Measurements from ENCODE around the gene UQCR11.

The UQCR11 gene

DNA sequence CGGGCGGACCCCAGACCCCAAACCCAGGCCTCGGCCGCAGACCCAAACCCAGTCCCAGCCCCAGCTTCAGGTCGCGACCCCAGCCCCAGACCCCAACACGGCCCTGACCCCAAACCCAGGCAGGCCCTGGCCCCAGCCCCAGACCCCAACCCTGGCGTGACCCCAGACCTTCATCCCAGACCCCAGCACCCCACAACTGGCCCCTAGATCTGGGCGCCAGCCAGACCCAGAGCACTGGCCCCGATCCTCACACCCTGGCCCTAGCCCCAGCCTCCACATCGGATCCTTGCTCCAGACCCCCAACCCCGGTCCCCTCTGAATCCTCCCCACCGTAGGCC is 20.1 kb downstream of the UQCR11 start:
- no peak for DNase-seq

DNA sequence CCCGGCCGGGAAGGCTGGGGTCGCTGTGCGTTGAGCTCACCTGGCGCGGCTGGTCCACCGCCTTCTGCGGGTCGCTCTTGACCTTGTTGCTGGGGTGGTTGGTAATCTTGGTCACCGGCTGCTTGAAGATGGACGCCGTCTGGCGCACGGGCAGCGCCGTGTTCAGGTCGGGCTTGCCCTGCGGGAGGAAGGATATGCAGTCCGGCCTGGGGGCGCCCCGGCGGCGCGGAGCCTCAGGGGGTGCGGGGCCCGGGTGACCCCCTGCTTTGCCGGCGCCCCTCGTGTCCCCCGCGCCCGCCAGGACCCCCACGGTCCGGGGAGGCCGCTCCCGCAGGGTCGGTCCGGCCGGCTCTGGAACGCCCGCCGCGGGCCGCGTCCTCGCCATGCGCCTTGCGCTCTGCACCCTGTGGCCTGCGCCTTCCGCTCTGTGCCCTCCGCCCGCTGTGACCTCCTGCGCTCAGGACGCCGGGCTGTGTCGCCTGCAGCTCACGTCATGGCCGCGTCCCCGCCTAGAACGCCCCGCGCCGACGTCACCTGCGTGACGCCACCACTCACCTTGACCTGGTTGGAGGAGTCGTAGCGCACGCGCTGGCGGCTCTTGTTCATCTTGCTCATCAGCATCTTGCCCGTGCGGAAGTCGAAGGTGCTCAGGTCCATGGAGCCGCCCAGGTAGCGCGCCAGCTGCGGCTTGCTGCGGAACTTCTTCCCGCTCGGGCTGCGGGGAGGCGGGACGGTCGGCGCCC is 20.6 kb downstream of the UQCR11 start:
- DNase-seq = no peak

DNA sequence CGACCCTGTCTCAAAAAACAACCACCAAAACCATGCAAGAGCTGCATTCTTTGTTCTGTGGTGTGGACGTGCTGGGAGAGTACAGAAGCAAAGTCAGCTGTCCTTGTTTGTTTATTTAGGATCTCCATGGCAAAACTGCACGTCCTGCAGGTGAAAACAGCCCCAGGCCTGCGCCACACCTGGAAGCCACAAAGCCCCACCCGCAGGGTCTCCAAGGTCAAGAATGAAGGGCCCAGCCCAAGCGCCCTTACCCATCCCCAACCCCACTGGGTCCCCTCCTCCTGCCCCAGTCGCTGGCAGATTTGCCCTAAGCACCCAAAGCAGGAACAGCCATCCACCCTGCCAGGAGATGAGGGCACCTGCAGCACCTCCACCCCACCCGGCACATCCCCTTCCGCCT is 23.1 kb downstream of the UQCR11 start:
- DNase-seq = no peak

DNA sequence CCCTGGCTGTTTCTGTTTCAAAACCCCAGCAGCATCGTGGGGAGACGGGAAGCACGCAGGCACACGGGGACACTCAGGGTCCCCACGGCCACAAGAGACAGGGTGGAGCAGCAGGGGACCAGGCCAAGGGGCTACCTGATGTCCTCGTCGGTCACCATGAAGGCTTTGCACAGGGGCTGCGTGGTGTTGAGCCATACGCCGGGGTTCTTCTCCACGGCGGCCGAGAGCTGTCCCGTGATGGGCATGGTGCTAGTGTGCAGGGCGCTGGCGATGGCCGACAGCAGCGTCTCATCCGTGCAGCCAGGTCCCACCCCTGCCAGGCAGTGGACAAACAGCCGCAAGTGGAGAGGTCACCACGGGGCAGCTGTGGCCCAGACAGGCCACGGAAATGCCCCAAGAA is 24.3 kb downstream of the UQCR11 start:
- DNase-seq = no peak

DNA sequence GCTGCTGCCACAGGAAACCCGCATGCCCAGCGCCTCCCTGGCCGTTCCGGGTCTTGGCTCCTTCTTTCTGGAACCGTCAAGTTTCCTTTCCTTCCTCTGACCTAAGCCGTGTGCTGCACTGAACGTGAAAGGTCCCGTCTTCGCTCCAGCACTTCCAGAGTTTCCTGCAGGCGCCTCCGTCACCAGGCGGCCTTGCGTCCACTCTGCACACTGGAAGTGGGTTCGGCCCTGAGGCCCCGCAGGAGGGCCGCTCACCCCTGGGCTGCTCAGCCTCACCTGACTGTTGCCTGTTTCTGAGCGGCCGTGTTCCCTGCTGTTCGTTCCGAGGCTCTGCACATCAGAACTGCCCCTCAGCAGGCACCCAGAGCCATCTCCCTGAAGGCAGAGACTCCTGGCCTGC is 24.9 kb downstream of the UQCR11 start:
- DNase-seq = no peak

DNA sequence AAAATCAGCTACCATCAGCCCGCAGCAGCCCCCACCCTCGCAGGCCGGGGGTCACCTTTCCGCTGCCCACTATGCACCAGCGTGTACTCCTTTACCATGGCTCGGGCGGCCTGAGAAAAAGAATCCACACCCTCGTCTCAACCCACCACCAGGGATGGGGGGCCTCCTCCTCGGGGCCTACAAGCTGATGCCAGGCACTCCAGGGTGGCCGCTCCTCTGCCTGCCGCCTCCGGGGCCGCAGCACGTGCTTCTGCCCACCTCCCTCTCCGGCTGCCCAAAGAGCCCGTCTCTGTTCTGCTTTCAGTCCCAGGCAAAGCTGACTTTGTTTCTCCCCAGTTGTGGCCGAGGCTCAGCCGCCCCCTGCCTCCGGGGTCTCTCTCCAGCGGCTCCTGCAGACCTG is 26.0 kb downstream of the UQCR11 start:
- no peak for DNase-seq

DNA sequence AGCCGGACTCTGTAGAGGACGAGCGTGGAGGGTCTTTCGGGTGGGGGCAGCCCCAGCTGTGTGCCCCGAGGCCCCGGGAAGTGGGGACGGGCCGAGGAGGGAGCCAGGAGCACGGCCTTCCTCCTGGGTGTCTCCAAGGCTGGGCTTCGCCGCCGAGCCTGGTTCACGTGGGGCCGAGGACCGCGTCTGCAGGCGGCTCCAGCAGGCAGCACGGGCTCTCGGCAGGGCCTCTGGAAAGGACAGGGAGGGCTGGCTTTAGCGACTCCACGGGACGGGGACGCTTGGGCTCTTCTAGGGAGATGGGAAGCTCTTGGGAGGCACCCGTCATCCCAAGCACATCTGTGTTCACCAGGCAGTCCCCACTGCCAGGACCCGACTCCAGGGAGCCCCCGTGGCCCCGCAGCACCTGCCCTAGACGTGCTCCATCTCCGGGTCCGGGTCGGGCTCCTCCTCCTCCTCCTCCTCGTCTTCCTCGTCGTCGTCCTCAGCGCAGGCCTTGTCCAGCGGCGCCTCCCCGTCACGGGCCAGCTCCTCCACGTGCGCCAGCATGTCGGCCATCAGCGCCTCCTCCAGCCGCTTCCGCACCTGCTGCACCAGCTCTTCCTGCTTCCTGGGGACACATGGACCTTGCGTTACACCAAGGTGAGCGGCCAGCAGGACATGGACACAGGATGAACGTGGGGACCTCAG is 27.2 kb downstream of the UQCR11 start:
- DNase-seq = no peak

DNA sequence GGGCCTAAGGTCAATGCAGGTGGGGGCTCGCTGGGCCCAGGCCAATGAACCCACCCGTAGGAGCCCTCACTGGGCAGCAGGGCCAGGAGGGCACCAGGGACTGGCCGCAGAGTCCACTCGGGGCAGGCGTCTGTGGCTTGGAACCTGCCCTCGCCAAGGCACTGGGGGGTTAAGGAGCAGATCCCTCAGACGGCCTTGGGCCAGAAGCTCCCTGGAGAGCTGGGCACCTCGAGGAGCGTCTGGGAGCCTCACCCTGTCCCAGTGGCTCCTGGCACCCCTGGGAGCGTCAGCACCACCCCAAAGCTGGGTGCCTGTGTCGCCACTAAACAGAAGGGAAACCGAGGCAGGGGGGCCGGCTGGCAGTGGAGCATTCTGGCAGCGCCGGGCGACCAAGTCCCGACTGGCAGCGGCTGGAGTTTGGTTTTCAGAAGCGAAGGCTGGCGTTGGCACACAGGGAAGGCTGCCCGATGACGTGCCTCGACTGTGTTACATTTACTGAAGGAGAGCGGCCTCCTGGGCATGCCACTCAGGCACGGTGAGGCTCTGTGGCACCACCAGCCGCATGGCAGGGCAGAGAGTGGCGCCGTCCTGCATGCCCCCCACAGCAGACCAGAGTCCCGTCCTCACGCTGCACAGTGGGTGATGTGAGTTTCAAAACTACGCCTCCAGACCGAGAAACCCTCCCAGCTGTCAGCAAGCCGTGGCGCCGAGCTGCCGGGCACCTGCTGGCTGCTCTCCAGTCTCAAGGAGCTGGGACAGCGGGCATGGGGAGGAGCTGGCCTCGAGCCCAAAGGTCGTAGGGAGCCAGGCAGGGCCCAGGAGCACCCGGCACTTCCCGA is 28.0 kb downstream of the UQCR11 start:
- DNase-seq = no peak

DNA sequence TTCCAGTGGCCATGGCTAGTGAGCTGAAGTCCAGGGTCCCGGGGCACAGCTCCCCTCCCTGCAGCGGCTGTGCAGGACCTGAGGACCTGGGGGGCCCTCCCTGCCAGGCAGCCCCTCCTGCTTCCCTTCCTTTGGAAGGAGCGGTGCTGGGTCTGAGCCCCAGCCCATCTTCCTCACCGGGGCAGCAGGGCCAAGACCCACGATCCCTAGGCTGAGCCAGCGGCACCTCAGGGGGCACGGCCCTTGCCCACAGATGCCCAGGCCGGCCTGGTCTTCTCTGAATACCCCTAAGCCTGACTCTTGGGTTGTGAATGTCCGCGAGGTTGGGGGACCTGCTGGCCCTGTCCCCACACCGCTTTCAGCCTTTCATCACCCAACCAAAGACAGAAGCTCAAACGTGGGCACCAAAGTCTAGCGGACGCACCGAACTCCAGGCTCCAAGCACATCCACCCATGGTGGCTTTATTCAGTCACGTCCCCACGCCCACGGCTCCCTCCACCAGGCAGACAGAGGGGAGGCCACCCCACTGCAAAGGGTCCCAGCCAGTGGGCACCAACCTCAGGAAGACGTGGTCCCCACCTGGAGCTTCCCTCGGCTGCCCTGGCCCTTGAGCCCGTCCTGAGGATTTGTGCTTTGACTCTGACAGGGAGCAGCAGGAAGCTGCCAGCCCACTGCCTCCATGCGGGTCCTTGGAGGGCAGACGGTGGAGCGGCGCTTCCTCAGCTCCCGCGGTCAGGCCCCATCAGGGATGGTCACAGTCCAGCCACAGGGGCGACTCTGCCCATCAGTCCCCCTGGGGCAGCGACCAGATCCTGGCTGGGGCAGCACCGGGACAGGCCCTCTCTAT is 28.8 kb downstream of the UQCR11 start:
- DNase-seq = no peak

DNA sequence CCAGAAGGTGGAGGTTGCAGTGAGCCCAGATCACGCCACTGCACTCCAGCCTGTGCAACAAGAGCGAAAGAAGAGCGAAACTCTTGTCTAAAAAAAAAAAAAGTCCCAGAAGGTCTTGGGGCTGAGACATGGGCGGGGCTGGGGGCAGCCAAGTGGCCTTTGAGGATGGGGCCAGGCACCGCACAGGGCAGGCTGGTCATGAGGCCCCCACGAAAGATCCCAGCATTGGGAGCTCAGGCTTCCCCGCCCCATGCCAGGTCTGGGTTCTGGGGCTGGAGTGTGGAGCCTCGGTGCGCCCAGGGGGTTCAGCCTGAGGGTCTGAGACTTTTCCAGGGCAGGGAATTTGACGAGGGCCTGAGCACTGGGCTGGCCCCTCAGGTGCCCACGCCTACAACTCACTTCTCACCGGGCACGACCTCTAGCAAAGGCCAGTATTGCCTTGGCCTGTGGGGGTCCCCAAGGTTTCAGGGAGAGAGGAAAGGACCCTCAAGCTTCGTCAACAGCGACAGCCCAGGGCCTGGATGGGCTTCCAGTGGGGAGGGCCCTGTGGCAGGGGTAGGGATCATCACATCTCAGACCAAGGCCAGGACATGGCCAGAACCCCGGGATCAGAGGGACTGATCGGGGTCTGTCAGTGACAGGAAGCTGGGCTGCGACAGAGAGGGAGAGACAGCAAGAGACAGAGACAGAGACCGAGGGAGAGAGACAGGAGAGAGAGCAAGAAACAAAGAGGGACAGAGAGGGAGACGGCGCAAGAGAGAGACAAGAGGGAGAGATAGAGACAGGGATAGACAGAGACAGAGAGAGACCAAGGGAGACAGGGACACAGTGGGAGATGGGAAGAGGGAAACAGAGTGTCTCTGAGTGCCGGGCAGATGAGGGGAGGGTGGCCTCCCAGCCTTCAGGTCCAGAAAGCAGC is 29.7 kb downstream of the UQCR11 start:
- no peak for DNase-seq

DNA sequence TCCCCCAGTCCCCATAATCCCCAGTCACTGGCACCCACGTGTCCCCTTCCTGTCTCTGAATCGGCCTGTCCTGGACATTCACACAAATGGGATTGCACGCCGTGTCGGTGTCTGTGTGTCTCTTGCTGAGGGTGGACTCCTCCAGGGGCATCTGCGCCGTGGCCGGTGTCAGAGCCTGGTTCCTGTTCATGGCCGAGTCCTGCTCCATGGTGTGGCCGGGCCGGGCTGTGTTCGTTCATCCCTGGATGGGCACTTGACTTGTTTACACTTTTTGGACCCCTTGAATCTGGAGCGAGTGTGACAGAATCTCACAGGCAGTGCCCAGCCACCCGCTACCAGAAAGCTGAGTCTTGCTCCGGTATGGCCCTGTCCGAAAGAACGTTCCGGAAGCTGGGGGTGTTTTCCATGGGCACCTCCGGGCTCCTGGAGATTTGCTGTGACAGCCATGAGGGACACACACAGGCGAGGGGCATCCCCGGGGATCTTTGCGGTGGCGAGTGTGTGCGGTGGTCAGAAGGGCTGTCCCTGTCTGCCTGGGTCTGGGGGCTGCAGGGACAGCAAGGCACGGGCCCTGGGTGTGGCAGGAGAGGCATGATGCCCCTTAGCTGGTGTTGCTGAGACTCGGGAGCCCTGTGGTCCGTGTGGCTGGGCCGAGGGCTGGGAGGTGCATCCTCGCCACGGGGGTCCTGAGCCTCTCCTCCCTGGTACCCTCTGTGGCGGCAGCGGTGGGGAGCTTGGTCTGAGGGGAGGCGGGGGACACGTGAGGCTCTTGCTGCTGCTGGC is 30.7 kb downstream of the UQCR11 start:
- no peak for DNase-seq

DNA sequence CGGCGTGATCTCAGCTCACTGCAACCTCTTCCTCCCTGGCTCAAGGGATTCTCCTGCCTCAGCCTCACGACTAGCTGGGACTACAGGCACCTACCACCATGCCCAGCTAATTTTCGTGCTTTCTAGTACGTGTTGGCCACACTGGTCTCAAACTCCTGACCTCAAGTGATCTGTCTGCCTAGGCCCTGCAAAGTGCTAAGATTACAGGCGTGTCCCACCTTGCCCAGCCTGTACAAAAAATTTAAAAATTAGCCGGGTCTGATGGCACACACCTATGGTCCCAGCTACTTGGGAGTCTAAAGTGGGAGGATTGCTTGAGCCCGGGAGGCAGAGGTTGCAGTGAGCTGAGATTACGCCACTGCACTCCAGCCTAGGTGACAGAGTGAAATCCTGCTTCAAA is 32.5 kb downstream of the UQCR11 start:
- DNase-seq = no peak

DNA sequence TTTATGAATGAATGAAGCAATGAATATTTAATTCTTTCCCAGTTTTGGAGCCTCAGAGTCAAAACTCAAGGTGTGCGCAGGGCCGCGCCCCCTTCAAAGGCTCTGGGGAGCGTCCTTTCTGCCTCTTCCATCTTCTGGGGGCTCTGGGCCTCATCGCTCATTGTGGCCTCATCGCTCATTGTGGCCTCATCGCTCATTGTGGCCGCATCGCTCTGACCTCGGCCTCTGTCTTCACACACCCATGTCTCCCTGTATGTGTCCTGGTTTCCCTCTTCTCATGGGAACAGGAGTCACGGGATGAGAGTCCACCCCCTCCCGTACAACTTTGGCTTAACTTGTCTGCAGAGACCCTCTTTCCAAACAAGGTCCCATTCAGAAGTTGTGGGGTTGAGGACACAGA is 33.9 kb downstream of the UQCR11 start:
- no peak for DNase-seq

DNA sequence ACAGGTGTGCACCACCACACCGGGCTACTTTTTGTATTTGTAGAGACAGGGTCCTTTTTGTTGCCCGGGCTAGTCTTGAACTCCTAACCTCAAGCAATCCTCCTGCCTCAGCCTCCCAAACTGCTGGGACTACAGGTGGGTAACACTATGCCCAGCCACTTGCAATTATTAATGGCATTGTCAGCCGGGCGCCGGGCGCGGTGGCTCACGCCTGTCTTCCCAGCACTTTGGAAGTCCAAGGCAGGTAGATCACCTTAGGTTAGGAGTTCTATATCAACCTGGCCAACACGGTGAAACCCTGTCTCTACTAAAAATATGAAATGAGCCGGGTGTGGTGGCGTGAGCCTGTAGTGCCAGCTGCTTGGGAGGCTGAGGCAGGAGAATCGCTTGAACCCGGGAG is 34.4 kb downstream of the UQCR11 start:
- DNase-seq = no peak

DNA sequence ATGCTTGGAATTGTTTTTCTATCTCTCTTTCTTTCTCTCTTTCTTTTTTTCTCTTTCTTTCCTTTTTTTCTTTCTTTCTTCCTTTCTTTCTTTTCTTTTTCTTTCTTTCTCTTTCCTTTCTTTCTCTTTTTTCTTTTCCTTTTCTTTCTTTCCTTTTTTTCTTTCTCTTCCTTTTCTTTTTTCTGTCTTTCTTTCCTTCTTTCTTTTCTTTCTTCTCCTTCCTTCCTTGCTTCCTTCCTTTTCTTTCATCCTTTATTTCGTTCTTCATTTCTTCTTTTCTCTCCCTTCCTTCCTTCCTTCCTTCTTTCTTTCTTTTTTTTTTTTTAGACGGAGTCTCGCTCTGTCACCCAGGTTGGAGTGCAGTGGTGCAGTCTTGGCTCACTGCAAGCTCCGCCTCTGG is 35.3 kb downstream of the UQCR11 start:
- no peak for DNase-seq

DNA sequence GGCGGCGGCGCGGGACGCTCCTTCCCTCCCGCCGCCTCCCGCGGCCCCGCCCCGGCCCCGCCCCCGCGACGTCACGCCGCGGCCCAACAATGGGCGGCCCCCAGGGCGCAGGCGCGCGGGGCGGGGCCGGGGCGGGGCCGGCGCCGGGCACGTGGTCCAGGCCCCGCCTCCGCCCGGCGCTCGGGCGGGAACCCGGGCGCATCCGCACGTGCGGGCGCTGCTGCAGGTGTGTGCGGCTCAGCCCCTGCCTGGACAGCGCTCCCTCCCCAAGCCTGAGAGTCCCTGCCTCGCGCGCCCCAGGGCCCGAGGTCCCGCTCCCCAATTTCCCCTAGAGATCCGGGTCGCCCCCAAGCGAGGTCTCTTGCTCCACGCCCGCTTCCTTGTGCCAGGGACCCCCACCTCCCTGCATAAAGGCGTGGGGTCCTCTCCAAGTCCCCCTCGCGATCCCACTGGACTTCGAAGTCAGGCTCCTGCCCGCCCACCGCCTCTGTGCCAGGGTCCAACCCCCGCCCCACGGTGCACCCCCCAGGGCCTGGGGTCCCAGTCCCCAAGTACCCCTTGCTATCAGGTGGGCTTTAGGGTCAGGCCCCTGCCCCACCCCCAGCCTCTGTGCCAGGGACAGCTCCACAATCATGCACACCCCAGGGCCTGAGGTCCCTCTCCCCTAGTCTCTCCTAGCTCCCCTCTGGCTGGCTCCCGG is 36.8 kb downstream of the UQCR11 start, which contains the start of gene MEX3D:
TSS of gene MEX3D (minus strand) at position 6 of the 700 bp plus-strand sequence. CDS start 267 bp downstream, outside the sequence.
- DNase-seq = peak; percentile 4

DNA sequence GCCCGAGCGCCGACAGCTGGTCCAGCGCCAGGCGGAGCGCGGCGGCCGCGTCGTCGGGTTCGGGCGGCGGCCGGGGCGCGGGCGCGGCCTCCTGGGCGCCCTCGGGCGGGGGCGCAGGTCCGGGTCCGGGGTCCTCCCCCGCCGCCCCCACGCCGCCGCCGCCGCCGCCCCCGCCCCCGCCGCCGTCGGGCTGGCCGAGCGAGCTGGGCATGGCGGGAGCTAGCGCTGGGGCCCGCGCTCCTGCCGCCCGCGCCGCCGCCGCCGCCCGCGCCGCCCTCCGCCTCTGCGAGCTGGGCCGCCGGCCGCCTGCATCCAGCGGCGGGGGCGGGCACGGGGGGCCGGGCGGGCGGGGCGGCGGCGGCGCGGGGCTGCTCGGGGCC is 37.4 kb downstream of the UQCR11 start:
- DNase-seq = no peak

DNA sequence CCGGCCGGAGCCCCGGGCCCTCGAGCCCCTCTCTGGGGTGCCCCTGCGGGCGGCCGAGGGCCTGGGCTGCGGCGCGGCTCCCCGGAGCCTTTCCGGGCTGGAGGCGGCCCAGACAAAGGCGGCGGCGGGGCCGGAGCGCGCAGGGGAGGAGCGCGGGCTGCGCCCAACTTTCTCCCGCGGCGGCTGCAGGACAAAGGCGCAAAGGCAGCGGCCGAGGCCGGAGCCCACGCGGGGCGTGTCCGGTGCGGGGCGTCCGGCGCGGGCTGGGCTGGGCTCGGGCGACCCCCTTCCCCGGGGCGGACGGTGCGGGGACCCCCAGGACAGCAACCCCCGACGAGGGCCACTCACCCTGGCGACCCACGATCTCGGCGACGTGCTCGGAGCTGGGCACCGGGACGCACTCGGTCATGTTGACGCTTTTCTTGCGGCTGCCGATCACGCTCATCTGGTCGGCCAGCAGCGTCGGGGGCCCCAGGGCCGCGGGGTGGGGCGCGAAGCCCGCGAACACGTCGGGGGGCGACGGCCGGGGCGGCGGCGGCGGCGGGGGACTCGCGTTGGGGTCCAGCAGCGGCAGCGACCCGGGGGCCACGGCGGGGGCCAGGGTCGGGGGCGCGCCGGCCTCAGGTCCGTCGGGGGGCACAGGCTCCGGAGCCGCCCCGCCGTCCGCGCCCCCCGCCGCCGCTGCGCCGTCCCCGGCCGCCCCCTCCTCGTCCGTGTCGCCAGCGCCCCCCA is 38.0 kb downstream of the UQCR11 start:
- no peak for DNase-seq

DNA sequence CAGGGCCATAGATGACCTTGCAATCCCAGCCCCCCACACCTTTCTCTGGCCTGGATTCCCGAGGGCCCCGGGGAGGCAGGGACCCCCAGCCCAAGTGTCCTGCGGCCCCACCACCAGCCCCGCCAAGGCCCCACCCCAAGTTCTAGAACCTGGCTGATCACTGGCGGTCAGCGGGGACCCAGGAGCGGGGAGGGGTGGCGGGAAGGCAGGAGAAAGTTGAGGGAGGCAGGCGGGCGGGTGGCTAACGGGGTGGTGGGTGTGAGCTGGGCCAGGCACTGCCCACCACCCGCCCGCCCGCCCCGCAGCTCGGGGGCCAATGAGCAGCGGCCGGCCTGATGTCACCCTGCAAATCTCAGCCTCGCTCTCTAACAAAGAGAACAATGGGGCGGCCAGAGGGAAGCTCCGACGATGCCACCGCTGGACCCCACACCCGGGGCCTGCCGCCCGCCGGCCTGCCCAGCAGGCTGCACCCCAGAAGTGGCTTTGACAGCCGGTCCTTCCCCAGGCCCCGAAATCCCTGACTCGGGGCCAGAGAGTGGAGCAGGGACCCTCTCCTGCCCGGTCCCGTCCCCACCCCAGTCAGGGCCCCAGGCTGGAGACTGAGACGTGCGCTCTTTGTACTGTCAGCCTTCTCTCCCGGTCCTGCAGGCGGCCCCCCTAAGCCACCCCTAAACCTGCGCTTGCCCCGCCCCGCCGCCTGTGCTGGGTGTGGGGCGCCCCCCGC is 38.7 kb downstream of the UQCR11 start:
- DNase-seq = peak; percentile 16
